ENCODE results near the gene NUMB. TPM values are rescaled to one million over a fixed set of nuclear protein-coding genes. Genes with fewer than 3 reads are reported as not detected.
A peak's percentile ranks its signal among the peaks of the same experiment; 100 is the strongest.

The NUMB gene
- total RNA-seq, 1 experiment from 2014 or later = 46.5 TPM

DNA sequence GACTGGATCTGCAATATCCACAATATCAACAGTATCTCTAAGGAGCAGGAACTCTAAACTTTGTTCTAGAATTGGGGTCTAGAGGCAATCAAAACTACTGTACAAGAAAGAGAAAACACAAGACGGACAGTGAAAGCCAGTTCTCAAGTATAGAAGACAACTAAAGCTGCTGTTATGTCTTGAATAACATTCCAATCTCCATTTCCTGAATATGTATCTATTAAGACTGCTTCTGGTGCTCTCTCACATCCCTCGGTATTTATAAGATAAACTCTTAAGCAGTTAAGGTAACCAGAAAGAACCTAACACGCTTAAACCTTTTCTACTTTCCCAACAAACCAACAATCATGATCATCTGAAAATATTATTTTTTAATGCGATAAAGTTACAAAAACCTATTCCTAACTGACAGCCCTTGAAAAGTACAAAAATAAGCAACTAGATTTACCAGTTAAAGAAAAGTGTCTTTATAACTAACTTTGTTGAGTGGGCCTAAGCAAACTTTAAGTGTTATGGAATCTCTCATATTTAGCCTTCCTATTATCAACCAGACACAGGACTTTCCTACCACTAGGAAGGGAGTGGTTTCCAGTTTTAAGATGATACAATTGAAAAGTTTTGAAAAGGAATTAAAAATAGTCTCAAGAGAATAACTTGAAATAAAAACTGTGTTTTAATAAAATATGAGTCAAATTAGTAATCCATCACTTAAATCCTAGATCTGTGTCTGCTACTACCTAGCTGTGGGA, 30.7 kb downstream of the NUMB start:
- Histone ChIP-seq H3K79me2 (ENCODE audit: insufficient read depth, low read length) (no peaks in the 10 kb centered on the region; the same call in 1 of the 2 replicates), H2BK20ac (ENCODE audit: low read depth, low read length, poor library complexity, severe bottlenecking) (no peak overlapping the region)

More for the DNA sequence above, 30.7 kb downstream of the NUMB start:
- H3K18ac ChIP-seq (ENCODE audit: insufficient read length, low read depth, low read length) = no peak overlapping the region
- H3K23ac ChIP-seq (ENCODE audit: insufficient read length, low read depth, low read length) = no peak overlapping the region
- H3K14ac ChIP-seq (ENCODE audit: insufficient read depth, low read length) = no peak overlapping the region
- DNase-seq = no peak
- H2BK5ac ChIP-seq (ENCODE audit: insufficient read length, low read length) = no peak overlapping the region
- no peak overlapping the region for H4K5ac ChIP-seq (ENCODE audit: insufficient read length, low read depth, low read length)
- no peak overlapping the region for H2BK120ac ChIP-seq (ENCODE audit: low read depth, low read length, poor library complexity, severe bottlenecking)
- H4K91ac ChIP-seq (ENCODE audit: insufficient read length, low read depth, low read length) = no peak overlapping the region
- peaks cover 2% of the 10 kb centered on the region for H3K79me1 ChIP-seq (ENCODE audit: insufficient read depth, low read depth, low read length, poor library complexity, severe bottlenecking)
- H3K9me3 ChIP-seq (ENCODE audit: control insufficient read depth, low read depth, low read length) = no peaks in the 10 kb centered on the region
- no peaks in the 10 kb centered on the region; a peak in 1 of 7 replicates for H3K36me3 Mint-ChIP-seq (ENCODE audit: insufficient read depth in 1 of 3, low read depth in 3 of 3)
- H3K9me3 Mint-ChIP-seq = no peaks in the 10 kb centered on the region
- H3K4ac ChIP-seq (ENCODE audit: low read depth, low read length) = no peak overlapping the region
- H3T11ph ChIP-seq (ENCODE audit: low read length) = no peak overlapping the region
- no peak overlapping the region for H3K4me2 ChIP-seq (ENCODE audit: insufficient read depth, insufficient read length, low read length)
- H2AK5ac ChIP-seq (ENCODE audit: insufficient read length, low read length) = no peak overlapping the region
- peaks cover 3 to 4% of the 10 kb centered on the region in 2 experiments for H3K4me1 Mint-ChIP-seq
- no peaks in the 10 kb centered on the region for H3K27me3 Mint-ChIP-seq (ENCODE audit: low read depth)
- no peak overlapping the region for H3K4me3 Mint-ChIP-seq
- TF ChIP-seq CTCF (conservative IDR thresholded peaks at IDR 0.05) = no peak
- H3K9ac ChIP-seq (ENCODE audit: extremely low read depth, insufficient read length, low read length) = no peak overlapping the region
- H3K4me1 ChIP-seq (ENCODE audit: insufficient read depth, low read length) = no peaks in the 10 kb centered on the region
- no peak overlapping the region for H2BK15ac ChIP-seq (ENCODE audit: low read depth, low read length)
- H4K20me1 ChIP-seq (ENCODE audit: control insufficient read depth, insufficient read depth, insufficient read length) = no peaks in the 10 kb centered on the region
- no peak overlapping the region for H3K27ac ChIP-seq (ENCODE audit: insufficient read length, low read depth, low read length)
- no peaks in the 10 kb centered on the region for H3K27me3 ChIP-seq (ENCODE audit: insufficient read depth, low read length)
- no peak overlapping the region for H2BK12ac ChIP-seq (ENCODE audit: insufficient read length, low read depth, low read length)
- H2AFZ ChIP-seq (ENCODE audit: low read length) = no peak overlapping the region
- no peak overlapping the region for H4K8ac ChIP-seq (replicated peaks; ENCODE audit: insufficient read length, low read depth, low read length)
- H3K23me2 ChIP-seq (ENCODE audit: insufficient read length, low read depth, low read length, poor library complexity, severe bottlenecking) = no peaks in the 10 kb centered on the region
- peak overlapping the region in 2 of 3 experiments; percentile 40 to 45; a peak in 2 of 7 replicates for H3K27ac Mint-ChIP-seq
- H3K56ac ChIP-seq (ENCODE audit: insufficient read length, low read depth, low read length) = no peak overlapping the region
- WGBS (ENCODE audit: extremely low coverage, insufficient read length, low lambda C conversion rate) = 100% methylated on average over 2 of the region's 4 CpGs
